GM12875 (cell line): ENCODE results near the gene RAPGEF6.

Source experiments
- H3K4me3 ChIP-seq: one replicate; pipeline ENCODE4 v1.5.1; 2011; ENCODE audit warnings: low read depth, low read length, control low read depth
- CTCF ChIP-seq: IDR thresholded peaks from 2 replicates; pipeline ENCODE4 v1.5.1; 2011; ENCODE audit warnings: low read depth, mild to moderate bottlenecking, control low read depth, inconsistent platforms, low read length, moderate library complexity, borderline replicate concordance; ENCODE audit not compliant: insufficient read depth

The RAPGEF6 gene

GRCh38 chr5:131532031-131532640 lies 102.9 kb downstream of the RAPGEF6 start:
- H3K4me3 ChIP-seq, result no peak overlapping the region
- TF ChIP-seq CTCF, result no peak

GRCh38 chr5:131530706-131531331 lies 104.2 kb downstream of the RAPGEF6 start:
- no peak overlapping the region for H3K4me3 ChIP-seq
- no peak for TF ChIP-seq CTCF

DNA sequence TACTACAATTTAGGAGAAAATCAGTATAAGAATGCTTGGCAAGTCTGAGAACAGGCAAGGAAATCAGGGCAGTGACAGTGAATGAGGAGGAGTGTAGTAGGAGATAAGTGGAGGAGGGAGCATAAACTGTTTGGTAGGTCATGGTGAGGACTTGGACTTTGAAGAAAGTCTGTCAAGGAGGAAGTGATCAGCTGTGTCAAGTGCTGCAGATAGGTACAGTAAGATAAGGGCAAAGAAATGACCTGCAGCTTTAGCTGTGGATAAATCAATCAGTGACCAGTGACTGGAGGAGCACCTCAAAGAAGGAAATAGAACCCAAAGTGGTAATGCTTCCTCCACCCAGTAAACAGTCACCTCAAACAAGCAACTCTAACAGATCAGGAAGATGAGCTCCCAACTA lies 106.3 kb downstream of the RAPGEF6 start:
- TF ChIP-seq CTCF, result no peak

DNA sequence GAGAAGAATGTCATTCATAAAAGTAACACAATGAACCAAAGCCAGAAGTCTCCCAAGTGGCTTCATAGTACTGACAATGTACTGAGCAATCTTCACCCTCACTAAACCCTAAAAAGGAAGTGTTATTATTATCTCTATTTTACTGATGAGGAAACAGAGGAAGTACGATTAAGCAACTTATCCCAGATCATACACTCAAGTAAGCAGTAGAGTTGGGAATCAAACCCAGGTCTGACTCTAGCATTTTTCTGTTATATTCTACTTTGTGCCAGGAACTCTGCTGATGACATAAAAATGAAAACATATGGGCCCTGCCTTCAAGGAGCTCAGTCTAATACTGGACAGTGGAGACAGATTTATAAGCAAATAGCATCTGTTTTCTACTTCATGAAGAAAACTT lies 109.2 kb downstream of the RAPGEF6 start:
- no peak overlapping the region for H3K4me3 ChIP-seq

More for the DNA sequence above, 106.3 kb downstream of the RAPGEF6 start:
- no peak overlapping the region for H3K4me3 ChIP-seq

GRCh38 chr5:131524431-131524830 lies 110.6 kb downstream of the RAPGEF6 start:
- no peak for TF ChIP-seq CTCF

More for the DNA sequence above, 109.2 kb downstream of the RAPGEF6 start:
- no peak for TF ChIP-seq CTCF

GRCh38 chr5:131523500-131524185 lies 111.4 kb downstream of the RAPGEF6 start:
- TF ChIP-seq CTCF, result no peak
- no peak overlapping the region for H3K4me3 ChIP-seq

More at GRCh38 chr5:131524431-131524830, 110.6 kb downstream of the RAPGEF6 start:
- H3K4me3 ChIP-seq, result no peak overlapping the region
